H1 (cell line): Measurements from ENCODE around the gene DGAT2. TPM values are rescaled to one million over a fixed set of nuclear protein-coding genes. Genes with fewer than 3 reads are reported as not detected.

Experiments used
- CTCF ChIA-PET: fragments of 300-600 bp; sonication (Branson Sonifier 250); formaldehyde crosslinking; loops from one replicate; lab custom pipeline; 2021; ENCODE audit not compliant: partially characterized antibody; lab: Charles Lee
- POLR2A ChIA-PET: fragments of 300-600 bp; sonication (Branson Sonifier 250); formaldehyde crosslinking; loops from one replicate; lab custom pipeline; 2021; ENCODE audit warnings: inconsistent platforms; ENCODE audit not compliant: partially characterized antibody; lab: Charles Lee
- DNase-seq, 2 experiments: peaks; one replicate each; pipeline versions ENCODE4 v3.0.0 to v3.0.0-alpha.2; 2010 to 2022; ENCODE audit warnings: low spot score in 2 of 2, low read depth in 1 of 2, mixed read lengths in 1 of 2
- FAIRE-seq: peaks from 2 replicates; lab custom pipeline; 2011; peaks lifted over from hg19 to GRCh38; lab: Jason Lieb, UNC
- H2AFZ ChIP-seq: 2 replicates; pipeline ENCODE4 v1.8.1; 2012; ENCODE audit warnings: low read length, inconsistent platforms
- H2AK5ac ChIP-seq: 2 replicates; pipeline ENCODE4 v1.6.1; 2013; ENCODE audit warnings: low read depth, low read length
- H2BK120ac ChIP-seq: replicated peaks from 2 replicates; pipeline ENCODE3; 2013; ENCODE audit warnings: low read depth, low read length, inconsistent platforms
- H2BK12ac ChIP-seq: 2 replicates; pipeline ENCODE4 v1.6.1; 2013; ENCODE audit warnings: low read depth, low read length
- H2BK15ac ChIP-seq: 2 replicates; pipeline ENCODE4 v1.6.1; 2013; ENCODE audit warnings: low read length
- H2BK20ac ChIP-seq: 2 replicates; pipeline ENCODE4 v1.6.1; 2013; ENCODE audit warnings: low read length
- H2BK5ac ChIP-seq: 2 replicates; pipeline ENCODE4 v1.6.1; 2013; ENCODE audit warnings: low read depth, low read length
- H3K14ac ChIP-seq: 2 replicates; pipeline ENCODE4 v1.6.1; 2013; ENCODE audit warnings: inconsistent platforms; ENCODE audit not compliant: insufficient read length
- H3K18ac ChIP-seq: 2 replicates; pipeline ENCODE4 v1.6.1; 2013; ENCODE audit warnings: low read length; ENCODE audit errors: extremely low read depth
- H3K23ac ChIP-seq: 2 replicates; pipeline ENCODE4 v1.6.1; 2013; ENCODE audit warnings: inconsistent platforms; ENCODE audit not compliant: insufficient read length
- H3K23me2 ChIP-seq: 2 replicates; pipeline ENCODE4 v1.6.1; 2013; ENCODE audit warnings: low read depth, low read length
- H3K27ac ChIP-seq: 2 replicates; pipeline ENCODE4 v1.6.1; 2011; ENCODE audit warnings: low read depth, low read length, inconsistent platforms
- H3K27me3 ChIP-seq, 4 experiments: replicated peaks in 1 of 4; 1 replicate in 1 of 4; 2 replicates in 3 of 4; pipeline versions ENCODE4 v1.6.1 to v1.8.1; 2011 to 2013; ENCODE audit warnings: low read length in 3 of 4, mild to moderate bottlenecking in 3 of 4, inconsistent platforms in 2 of 4, mixed read lengths in 2 of 4, moderate library complexity in 1 of 4; ENCODE audit not compliant: control insufficient read depth in 3 of 4, insufficient read depth in 3 of 4; ENCODE audit errors: extremely low read depth in 1 of 4
- H3K36me3 ChIP-seq, 4 experiments: 2 replicates each; pipeline versions ENCODE4 v1.6.1 to v1.8.1; 2011 to 2013; ENCODE audit warnings: mild to moderate bottlenecking in 4 of 4, low read length in 3 of 4, moderate library complexity in 2 of 4, control low read depth in 1 of 4, inconsistent platforms in 1 of 4; ENCODE audit not compliant: insufficient read depth in 4 of 4, control insufficient read depth in 2 of 4
- H3K4ac ChIP-seq: replicated peaks from 2 replicates; pipeline ENCODE3; 2013; ENCODE audit warnings: low read length, low read depth, mixed read lengths, inconsistent platforms; ENCODE audit not compliant: insufficient read length
- H3K4me1 ChIP-seq, 4 experiments: replicated peaks in 1 of 4; 1 replicate in 1 of 4; 2 replicates in 3 of 4; pipeline versions ENCODE4 v1.6.1 to v1.8.1; 2011 to 2013; ENCODE audit warnings: low read length in 3 of 4, inconsistent platforms in 2 of 4, mixed read lengths in 1 of 4; ENCODE audit not compliant: insufficient read depth in 4 of 4, control insufficient read depth in 3 of 4
- H3K4me2 ChIP-seq, 2 experiments: 2 replicates each; pipeline versions ENCODE4 v1.6.1 to v1.8.1; 2011 to 2013; ENCODE audit warnings: low read depth in 2 of 2, low read length in 2 of 2, control low read depth in 1 of 2, inconsistent platforms in 1 of 2, mild to moderate bottlenecking in 1 of 2; ENCODE audit not compliant: insufficient read depth in 1 of 2
- H3K4me3 ChIP-seq, 4 experiments: fragments of 200-600, 300-600 bp in 1 of 4; sonication (generic), shearing (Covaris generic), sonication (Bioruptor Twin) in 1 of 4; 2 replicates each; pipeline versions ENCODE4 v1.5.1 to v1.8.1; 2011 to 2016; ENCODE audit warnings: low read length in 4 of 4, low read depth in 3 of 4, control low read depth in 2 of 4, inconsistent platforms in 2 of 4, mild to moderate bottlenecking in 2 of 4, mixed read lengths in 1 of 4, moderate library complexity in 1 of 4; ENCODE audit not compliant: insufficient read depth in 2 of 4; ENCODE audit errors: extremely low read depth in 1 of 4
- H3K56ac ChIP-seq: replicated peaks from 2 replicates; pipeline ENCODE3; 2013; ENCODE audit warnings: low read depth, mild to moderate bottlenecking, mixed read lengths, low read length, inconsistent platforms; ENCODE audit not compliant: insufficient read length
- H3K79me1 ChIP-seq: 2 replicates; pipeline ENCODE4 v1.6.1; 2013; ENCODE audit warnings: low read depth, low read length, control low read depth
- H3K79me2 ChIP-seq, 2 experiments: 2 replicates each; pipeline versions ENCODE4 v1.6.1 to v1.8.1; 2012 to 2013; ENCODE audit warnings: low read length in 2 of 2, mild to moderate bottlenecking in 2 of 2, inconsistent platforms in 1 of 2; ENCODE audit not compliant: insufficient read depth in 2 of 2, control insufficient read depth in 1 of 2
- H3K9ac ChIP-seq, 4 experiments: replicated peaks in 1 of 4; 1 replicate in 1 of 4; 2 replicates in 3 of 4; pipeline versions ENCODE4 v1.6.1 to v1.8.1; 2011 to 2013; ENCODE audit warnings: low read depth in 3 of 4, low read length in 3 of 4, control low read depth in 2 of 4, mild to moderate bottlenecking in 2 of 4, moderate library complexity in 2 of 4, inconsistent platforms in 1 of 4; ENCODE audit errors: extremely low read depth in 1 of 4
- H3K9me3 ChIP-seq, 2 experiments: 2 replicates each; pipeline versions ENCODE4 v1.6.1 to v1.8.1; 2012 to 2013; ENCODE audit warnings: mild to moderate bottlenecking in 2 of 2, moderate library complexity in 2 of 2, control low read depth in 1 of 2, inconsistent platforms in 1 of 2, low read depth in 1 of 2, low read length in 1 of 2, mixed read lengths in 1 of 2; ENCODE audit not compliant: insufficient read depth in 2 of 2
- H4K20me1 ChIP-seq, 2 experiments: replicated peaks in 1 of 2; 2 replicates each; pipeline versions ENCODE3 to v1.8.1; 2011 to 2013; ENCODE audit warnings: inconsistent platforms in 2 of 2, low read length in 2 of 2, mild to moderate bottlenecking in 1 of 2; ENCODE audit not compliant: insufficient read depth in 2 of 2, control insufficient read depth in 1 of 2
- H4K5ac ChIP-seq: 2 replicates; pipeline ENCODE4 v1.6.1; 2013; ENCODE audit warnings: low read length, low read depth, mixed read lengths, inconsistent platforms; ENCODE audit not compliant: insufficient read length
- H4K8ac ChIP-seq: 2 replicates; pipeline ENCODE4 v1.8.0; 2013; ENCODE audit warnings: mild to moderate bottlenecking, moderate library complexity, low read length, inconsistent platforms; ENCODE audit not compliant: insufficient read depth; ENCODE audit errors: extremely low read depth
- H4K91ac ChIP-seq: replicated peaks from 2 replicates; pipeline ENCODE3; 2013; ENCODE audit warnings: low read length, mixed read lengths, inconsistent platforms; ENCODE audit not compliant: insufficient read length
- BACH1 ChIP-seq: IDR thresholded peaks from 2 replicates; pipeline ENCODE4 v1.6.1; 2012; ENCODE audit warnings: low read length, improper control_type of control experiment
- CREB1 ChIP-seq: IDR thresholded peaks from 2 replicates; pipeline ENCODE4 v1.6.1; 2012; ENCODE audit warnings: inconsistent platforms
- EZH2 ChIP-seq: fragments of 200-600 bp; sonication (generic); IDR thresholded peaks from 2 replicates; pipeline ENCODE4 v1.7.1; 2012; ENCODE audit warnings: low read depth, mild to moderate bottlenecking, moderate library complexity, low read length, inconsistent platforms; ENCODE audit not compliant: severe bottlenecking
- FOSL1 ChIP-seq: IDR thresholded peaks from 2 replicates; pipeline ENCODE4 v1.6.1; 2011; ENCODE audit warnings: mild to moderate bottlenecking, low read depth, low read length, moderate library complexity; ENCODE audit not compliant: insufficient read depth
- KDM1A ChIP-seq: fragments of 200-600, 300-600 bp; sonication (generic); IDR thresholded peaks from 2 replicates; pipeline ENCODE4 v1.7.1; 2016; ENCODE audit warnings: mild to moderate bottlenecking, low read length, borderline replicate concordance
- RFX5 ChIP-seq: IDR thresholded peaks from 2 replicates; pipeline ENCODE4 v1.6.1; 2011; ENCODE audit warnings: low read depth, low read length, improper control_type of control experiment, borderline replicate concordance
- RXRA ChIP-seq: IDR thresholded peaks from 2 replicates; pipeline ENCODE4 v1.6.1; 2011; ENCODE audit warnings: low read depth, mild to moderate bottlenecking, low read length, moderate library complexity; ENCODE audit not compliant: insufficient read depth
- SRF ChIP-seq: IDR thresholded peaks from 2 replicates; pipeline ENCODE4 v1.6.1; 2011; ENCODE audit warnings: mild to moderate bottlenecking, low read depth, low read length, moderate library complexity
- WGBS, 2 experiments: shearing (Covaris generic) in 1 of 2; methylation state at CpG; one replicate each; pipeline versions ENCODE4 v1.1.6 to v1.1.7; 2013 to 2015; ENCODE audit warnings: low lambda C conversion rate in 2 of 2, mixed read lengths in 2 of 2, inconsistent platforms in 1 of 2, low coverage in 1 of 2, missing lambda C conversion rate in 1 of 2; ENCODE audit not compliant: insufficient replicate concordance in 2 of 2, insufficient coverage in 1 of 2, insufficient read length in 1 of 2; ENCODE audit errors: extremely low coverage in 1 of 2, missing lambda C conversion rate in 1 of 2; 5-methylcytosine and 5-hydroxymethylcytosine counted together
- polyA plus RNA-seq, 7 experiments: library from polyadenylated mRNA; depleted of rRNA in 3 of 7; stranded (reverse) in 5 of 7; unstranded in 2 of 7; fragments of >200 nt in 5 of 7; fragments of 200-250 nt in 2 of 7; gene quantifications; 1 replicate in 5 of 7; 2 replicates in 1 of 7; 4 replicates in 1 of 7; pipeline versions ENCODE4 v1.2.1 to v1.2.3, GENCODE V29; 2011 to 2013; ENCODE audit warnings: missing spikeins in 2 of 7, mixed read lengths in 2 of 7
- total RNA-seq: library from RNA; stranded (reverse); fragmentation: NEBNext Ultra II Directional; extraction: Animal tissue kit (Norgen Biotek cat#: 25700); gene quantifications from 2 replicates; pipeline ENCODE4 v1.2.1, GENCODE V29; 2021
- TF ChIP-seq, protein P1 (sequence below): IDR thresholded peaks from 2 replicates; pipeline ENCODE4 v1.6.1; 2012; ENCODE audit warnings: inconsistent platforms
- TF ChIP-seq, protein P2 (sequence below): IDR thresholded peaks from 2 replicates; pipeline ENCODE4 v1.6.1; 2012; ENCODE audit warnings: low read length, inconsistent platforms
- TF ChIP-seq, protein P3 (sequence below): IDR thresholded peaks from 2 replicates; pipeline ENCODE4 v1.6.1; 2011; ENCODE audit warnings: low read length, improper control_type of control experiment

Gene DGAT2
- total and polyA plus RNA-seq, 2 of the 8 experiments (the other 6 are each of a cell fraction or from before 2014, with no cell fraction given), result 3.2 to 5.9 TPM

GRCh38 chr11:75778962-75779361 is 10.4 kb downstream of the DGAT2 start:
- Histone ChIP-seq H2AFZ (no peak overlapping the region), H4K8ac (no peak overlapping the region), H3K79me2 (no peaks in the 10 kb centered on the region), H3K79me1 (no peaks in the 10 kb centered on the region), H3K23me2 (no peaks in the 10 kb centered on the region), H2BK5ac (no peak overlapping the region), H2BK120ac (no peak overlapping the region), H3K9ac (no peak overlapping the region), H3K27ac (no peak overlapping the region), H3K4me3 (no peak overlapping the region), H3K36me3 (no peaks in the 10 kb centered on the region), H3K9me3 (no peaks in the 10 kb centered on the region), H4K91ac (no peak overlapping the region), H2BK12ac (no peak overlapping the region), H3K27me3 (no peaks in the 10 kb centered on the region), H4K5ac (no peak overlapping the region), H3K18ac (no peak overlapping the region; the same call in 1 of the 2 replicates), H2BK15ac (no peak overlapping the region), H3K23ac (no peak overlapping the region), H4K20me1 (no peaks in the 10 kb centered on the region), H3K56ac (no peak overlapping the region), H3K4me1 (peaks cover 0 to 8% (median 4%) of the 10 kb centered on the region in 4 experiments; a peak in 5 of 7 replicates), H3K4ac (no peak overlapping the region), H2AK5ac (no peak overlapping the region), H2BK20ac (no peak overlapping the region), H3K4me2 (no peak overlapping the region), H3K14ac (no peak overlapping the region)
- no peak for DNase-seq
- no peak for FAIRE-seq
- WGBS, 2 experiments, result 96% methylated on average over 5 of the region's 5 CpGs; no CpG with 5 or more reads in 1 of the 2 experiments
- ChIA-PET CTCF (interaction anchor here (0.8 to 1.3 kb wide), 6 partner anchors 11 to 57 kb away, joined by 3 to 7 read pairs (median 4); no protein-coding TSS in a partner anchor), POLR2A (no interaction called here)
- TF ChIP-seq BACH1 (no peak), KDM1A (no peak), EZH2 (no peak), FOSL1 (no peak), RXRA (no peak), CREB1 (no peak), SRF (no peak), RFX5 (no peak)
- TF ChIP-seq, protein P1, sequence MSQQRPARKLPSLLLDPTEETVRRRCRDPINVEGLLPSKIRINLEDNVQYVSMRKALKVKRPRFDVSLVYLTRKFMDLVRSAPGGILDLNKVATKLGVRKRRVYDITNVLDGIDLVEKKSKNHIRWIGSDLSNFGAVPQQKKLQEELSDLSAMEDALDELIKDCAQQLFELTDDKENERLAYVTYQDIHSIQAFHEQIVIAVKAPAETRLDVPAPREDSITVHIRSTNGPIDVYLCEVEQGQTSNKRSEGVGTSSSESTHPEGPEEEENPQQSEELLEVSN, result no peak
- TF ChIP-seq, protein P2, sequence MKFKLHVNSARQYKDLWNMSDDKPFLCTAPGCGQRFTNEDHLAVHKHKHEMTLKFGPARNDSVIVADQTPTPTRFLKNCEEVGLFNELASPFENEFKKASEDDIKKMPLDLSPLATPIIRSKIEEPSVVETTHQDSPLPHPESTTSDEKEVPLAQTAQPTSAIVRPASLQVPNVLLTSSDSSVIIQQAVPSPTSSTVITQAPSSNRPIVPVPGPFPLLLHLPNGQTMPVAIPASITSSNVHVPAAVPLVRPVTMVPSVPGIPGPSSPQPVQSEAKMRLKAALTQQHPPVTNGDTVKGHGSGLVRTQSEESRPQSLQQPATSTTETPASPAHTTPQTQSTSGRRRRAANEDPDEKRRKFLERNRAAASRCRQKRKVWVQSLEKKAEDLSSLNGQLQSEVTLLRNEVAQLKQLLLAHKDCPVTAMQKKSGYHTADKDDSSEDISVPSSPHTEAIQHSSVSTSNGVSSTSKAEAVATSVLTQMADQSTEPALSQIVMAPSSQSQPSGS, result no peak
- TF ChIP-seq, protein P3, sequence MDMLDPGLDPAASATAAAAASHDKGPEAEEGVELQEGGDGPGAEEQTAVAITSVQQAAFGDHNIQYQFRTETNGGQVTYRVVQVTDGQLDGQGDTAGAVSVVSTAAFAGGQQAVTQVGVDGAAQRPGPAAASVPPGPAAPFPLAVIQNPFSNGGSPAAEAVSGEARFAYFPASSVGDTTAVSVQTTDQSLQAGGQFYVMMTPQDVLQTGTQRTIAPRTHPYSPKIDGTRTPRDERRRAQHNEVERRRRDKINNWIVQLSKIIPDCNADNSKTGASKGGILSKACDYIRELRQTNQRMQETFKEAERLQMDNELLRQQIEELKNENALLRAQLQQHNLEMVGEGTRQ, result no peak
